ENCODE results near the gene PWWP2B.

PWWP2B gene

DNA sequence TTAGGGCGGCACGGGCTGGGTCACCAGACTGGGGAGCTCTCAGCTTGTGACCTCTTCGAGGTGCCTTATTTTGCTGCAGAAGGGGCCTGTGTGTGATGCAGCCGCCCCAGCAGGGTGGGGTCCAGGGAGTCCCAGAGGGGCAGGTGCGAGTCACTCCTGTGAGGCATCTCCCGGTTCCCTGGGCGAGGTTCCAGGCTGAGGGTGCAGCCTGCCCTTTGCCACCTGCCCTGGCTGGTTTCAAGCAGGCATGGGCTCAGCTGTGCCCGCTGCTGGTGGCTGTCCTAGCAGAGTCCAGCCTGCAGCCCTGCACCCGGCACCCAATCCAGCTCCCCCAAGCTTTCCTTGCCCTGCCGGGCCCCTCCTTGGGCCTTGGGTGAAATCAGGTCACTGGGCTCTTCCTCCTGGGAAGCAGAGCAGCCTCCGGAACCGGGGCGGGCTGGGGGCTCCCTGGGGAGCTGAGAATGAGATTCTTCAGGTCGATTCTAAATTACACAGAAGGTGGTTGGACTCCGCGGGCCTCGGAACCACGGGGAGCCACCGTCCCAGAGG lies 64.8 kb downstream of the PWWP2B start:
- H3K27me3 ChIP-seq (ENCODE audit: control insufficient read depth in 5 of 5, insufficient read depth in 4 of 5, low read length in 5 of 5) = peaks cover 4 to 13% (median 11%) of the 10 kb centered on the region in 5 donors
- H3K27ac ChIP-seq (ENCODE audit: low read depth, low read length) = no peak overlapping the region
- no peaks in the 10 kb centered on the region for H3K36me3 ChIP-seq (ENCODE audit: control insufficient read depth in 5 of 5, insufficient read depth in 5 of 5, low read length in 5 of 5)
- no peak overlapping the region for H3K4me3 ChIP-seq (ENCODE audit: low read depth in 1 of 5, low read length in 5 of 5)
- peaks cover 2 to 36% (median 23%) of the 10 kb centered on the region in 5 donors for H3K4me1 ChIP-seq (ENCODE audit: control insufficient read depth in 5 of 5, insufficient read depth in 5 of 5, low read length in 5 of 5)
- no peaks in the 10 kb centered on the region for H3K9me3 ChIP-seq (ENCODE audit: control insufficient read depth in 5 of 5, low read length in 5 of 5)
- no peak overlapping the region for H3K9ac ChIP-seq (ENCODE audit: low read length in 5 of 5)

DNA sequence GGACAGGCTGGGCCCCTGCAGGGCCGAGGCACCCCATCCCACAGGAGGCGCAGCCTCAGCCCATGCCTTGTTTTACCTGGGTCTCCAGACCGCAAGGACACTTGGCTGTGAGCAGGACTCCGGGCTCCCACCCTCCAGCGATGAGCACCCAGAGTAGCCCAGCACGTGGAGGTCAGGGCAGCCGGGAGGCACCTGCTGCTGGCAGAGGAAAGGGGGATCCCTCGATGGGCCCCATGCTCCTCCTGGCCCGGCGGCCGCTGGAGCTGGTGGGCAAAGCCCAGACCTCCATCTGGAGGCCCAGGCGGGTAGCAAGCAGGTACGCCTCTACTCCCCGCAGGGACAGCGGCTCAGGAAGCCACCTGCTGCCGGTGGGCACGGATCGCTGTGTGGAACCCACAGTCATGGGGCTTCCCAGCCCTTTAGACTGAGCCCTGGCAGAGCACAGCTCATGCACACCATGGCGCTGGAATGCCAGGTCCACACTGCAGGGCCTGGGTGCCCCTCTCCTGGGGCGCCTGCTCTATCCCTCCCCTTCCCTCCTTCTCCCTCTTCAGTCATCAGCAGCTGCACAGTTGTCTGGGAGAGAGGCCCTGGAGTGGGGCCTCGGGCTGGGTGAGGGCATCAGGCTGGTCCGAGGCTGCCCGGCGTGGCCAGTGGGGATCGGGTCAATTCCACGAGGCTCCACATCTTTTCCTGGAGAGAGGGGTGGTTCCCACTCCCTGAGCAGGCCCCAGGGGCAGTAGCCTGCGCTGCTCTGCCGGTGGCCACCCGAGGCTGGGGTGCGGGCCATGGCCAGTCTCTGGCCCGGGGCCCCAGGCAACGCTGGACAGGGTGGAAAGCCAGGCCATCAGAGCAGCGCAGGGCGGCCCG lies 65.7 kb downstream of the PWWP2B start:
- H3K9me3 ChIP-seq (ENCODE audit: control insufficient read depth in 5 of 5, low read length in 5 of 5) = no peaks in the 10 kb centered on the region
- H3K9ac ChIP-seq (ENCODE audit: low read length in 5 of 5) = no peak overlapping the region
- H3K4me3 ChIP-seq (ENCODE audit: low read depth in 1 of 5, low read length in 5 of 5) = no peak overlapping the region
- H3K27ac ChIP-seq (ENCODE audit: low read depth, low read length) = no peak overlapping the region
- H3K4me1 ChIP-seq (ENCODE audit: control insufficient read depth in 5 of 5, insufficient read depth in 5 of 5, low read length in 5 of 5) = peaks cover 2 to 36% (median 23%) of the 10 kb centered on the region in 5 donors
- H3K27me3 ChIP-seq (ENCODE audit: control insufficient read depth in 5 of 5, insufficient read depth in 4 of 5, low read length in 5 of 5) = peaks cover 3 to 13% (median 7%) of the 10 kb centered on the region in 5 donors
- no peaks in the 10 kb centered on the region for H3K36me3 ChIP-seq (ENCODE audit: control insufficient read depth in 5 of 5, insufficient read depth in 5 of 5, low read length in 5 of 5)

DNA sequence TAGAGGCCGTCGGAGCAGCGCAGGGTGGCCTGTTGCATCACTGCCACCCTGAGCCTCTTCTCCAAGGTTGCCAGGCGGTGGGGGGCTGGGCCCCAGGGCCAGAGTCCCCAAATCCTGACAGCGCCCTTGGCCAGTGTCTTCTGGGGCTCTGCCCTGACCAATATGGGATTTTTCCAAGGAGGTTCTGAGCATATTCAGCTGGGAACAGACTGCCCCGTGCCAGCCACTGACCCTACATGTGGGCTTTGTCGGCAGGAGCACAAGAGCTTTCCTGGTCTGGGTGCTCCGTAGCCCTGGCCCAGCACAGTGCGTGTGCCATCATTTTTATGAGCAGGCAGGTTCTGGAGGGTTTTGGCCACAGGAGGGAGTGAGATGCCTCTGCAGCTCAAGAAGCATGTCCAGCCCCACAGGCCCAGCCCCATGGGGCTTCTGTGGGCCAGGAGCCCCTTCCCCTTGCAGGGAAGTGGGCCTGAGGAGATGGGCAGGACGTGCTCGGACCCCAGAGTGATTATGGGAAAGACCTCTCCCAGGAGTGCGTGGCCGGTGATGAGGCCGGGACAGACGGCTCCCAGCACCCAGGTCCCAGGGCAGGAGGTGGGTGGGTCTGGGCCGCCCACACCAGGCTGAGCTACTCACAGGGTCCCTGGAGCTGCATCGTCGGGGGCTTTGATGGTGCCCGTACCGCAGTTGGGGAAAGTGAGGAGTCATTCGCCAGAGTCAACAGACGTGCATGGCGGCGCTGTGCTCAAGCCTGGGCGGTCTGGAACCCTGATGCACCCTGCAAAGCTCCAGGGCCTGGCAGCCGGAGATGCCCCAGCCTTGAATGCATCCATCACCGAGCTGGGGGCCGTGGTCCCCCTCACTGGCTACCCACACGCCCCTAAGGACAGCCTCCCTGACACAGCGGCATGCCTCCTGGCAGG lies 66.6 kb downstream of the PWWP2B start:
- Histone ChIP-seq H3K27me3 (ENCODE audit: control insufficient read depth in 5 of 5, insufficient read depth in 4 of 5, low read length in 5 of 5) (peaks cover 0 to 13% (median 4%) of the 10 kb centered on the region in 5 donors), H3K27ac (ENCODE audit: low read depth, low read length) (no peak overlapping the region), H3K9me3 (ENCODE audit: control insufficient read depth in 5 of 5, low read length in 5 of 5) (no peaks in the 10 kb centered on the region), H3K36me3 (ENCODE audit: control insufficient read depth in 5 of 5, insufficient read depth in 5 of 5, low read length in 5 of 5) (no peaks in the 10 kb centered on the region), H3K4me3 (ENCODE audit: low read depth in 1 of 5, low read length in 5 of 5) (peak overlapping the region in 1 of 5 donors; percentile 14), H3K9ac (ENCODE audit: low read length in 5 of 5) (no peak overlapping the region), H3K4me1 (ENCODE audit: control insufficient read depth in 5 of 5, insufficient read depth in 5 of 5, low read length in 5 of 5) (peaks cover 2 to 33% (median 22%) of the 10 kb centered on the region in 5 donors)

DNA sequence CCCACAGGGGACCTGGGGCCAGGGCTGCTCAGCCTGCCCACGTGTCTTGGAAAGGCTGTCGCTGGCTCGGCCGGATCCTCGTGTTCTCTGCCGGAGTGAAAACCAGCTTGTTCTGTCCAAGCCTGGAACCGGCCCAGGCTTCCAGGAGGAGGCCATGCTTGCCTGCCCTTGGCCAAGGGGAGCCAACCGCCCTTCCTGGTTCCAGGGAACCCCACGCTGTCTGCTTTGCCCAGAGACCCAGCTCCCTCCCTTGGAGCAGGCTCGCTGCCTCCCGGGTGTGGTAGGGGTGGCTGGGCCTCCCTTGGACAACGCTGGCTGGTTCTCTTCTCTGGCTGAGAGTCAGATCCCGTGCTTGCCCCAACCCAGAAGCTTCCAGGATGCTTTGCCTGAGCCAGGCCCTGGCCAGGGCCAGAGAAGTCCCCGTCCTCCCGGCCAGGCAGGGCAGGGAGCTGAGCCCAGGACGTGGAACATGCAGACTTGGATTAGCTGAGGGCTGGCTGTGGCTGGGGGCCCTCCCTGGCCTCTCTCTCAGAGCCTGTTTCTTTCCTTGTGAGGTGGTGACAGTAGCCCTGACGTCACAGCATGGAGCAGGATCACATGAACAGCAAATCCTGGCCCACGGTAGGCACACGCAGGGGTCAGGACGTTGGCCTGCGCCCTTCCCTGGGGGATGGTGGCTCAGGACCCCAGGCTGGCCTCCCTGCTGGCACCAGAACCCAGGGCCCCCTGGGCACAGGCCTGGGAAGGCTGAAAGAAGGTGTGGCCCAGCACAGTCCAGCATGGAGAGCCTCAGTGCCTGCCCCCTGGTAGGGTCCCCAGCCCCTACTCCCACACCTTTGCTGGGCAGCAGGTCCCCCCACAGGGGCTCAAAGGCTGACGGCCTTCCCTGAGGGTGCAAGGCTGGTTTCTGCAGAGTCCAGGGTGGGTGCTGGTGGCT lies 67.5 kb downstream of the PWWP2B start:
- H3K27me3 ChIP-seq (ENCODE audit: control insufficient read depth in 5 of 5, insufficient read depth in 4 of 5, low read length in 5 of 5) = peaks cover 0 to 11% (median 4%) of the 10 kb centered on the region in 5 donors
- peaks cover 2 to 30% (median 23%) of the 10 kb centered on the region in 5 donors for H3K4me1 ChIP-seq (ENCODE audit: control insufficient read depth in 5 of 5, insufficient read depth in 5 of 5, low read length in 5 of 5)
- H3K27ac ChIP-seq (ENCODE audit: low read depth, low read length) = peak overlapping the region; percentile 54
- H3K36me3 ChIP-seq (ENCODE audit: control insufficient read depth in 5 of 5, insufficient read depth in 5 of 5, low read length in 5 of 5) = no peaks in the 10 kb centered on the region
- peak overlapping the region in 2 of 5 donors; percentile 14 to 38 for H3K4me3 ChIP-seq (ENCODE audit: low read depth in 1 of 5, low read length in 5 of 5)
- no peaks in the 10 kb centered on the region for H3K9me3 ChIP-seq (ENCODE audit: control insufficient read depth in 5 of 5, low read length in 5 of 5)
- peak overlapping the region in 1 of 5 donors; percentile 35 for H3K9ac ChIP-seq (ENCODE audit: low read length in 5 of 5)

DNA sequence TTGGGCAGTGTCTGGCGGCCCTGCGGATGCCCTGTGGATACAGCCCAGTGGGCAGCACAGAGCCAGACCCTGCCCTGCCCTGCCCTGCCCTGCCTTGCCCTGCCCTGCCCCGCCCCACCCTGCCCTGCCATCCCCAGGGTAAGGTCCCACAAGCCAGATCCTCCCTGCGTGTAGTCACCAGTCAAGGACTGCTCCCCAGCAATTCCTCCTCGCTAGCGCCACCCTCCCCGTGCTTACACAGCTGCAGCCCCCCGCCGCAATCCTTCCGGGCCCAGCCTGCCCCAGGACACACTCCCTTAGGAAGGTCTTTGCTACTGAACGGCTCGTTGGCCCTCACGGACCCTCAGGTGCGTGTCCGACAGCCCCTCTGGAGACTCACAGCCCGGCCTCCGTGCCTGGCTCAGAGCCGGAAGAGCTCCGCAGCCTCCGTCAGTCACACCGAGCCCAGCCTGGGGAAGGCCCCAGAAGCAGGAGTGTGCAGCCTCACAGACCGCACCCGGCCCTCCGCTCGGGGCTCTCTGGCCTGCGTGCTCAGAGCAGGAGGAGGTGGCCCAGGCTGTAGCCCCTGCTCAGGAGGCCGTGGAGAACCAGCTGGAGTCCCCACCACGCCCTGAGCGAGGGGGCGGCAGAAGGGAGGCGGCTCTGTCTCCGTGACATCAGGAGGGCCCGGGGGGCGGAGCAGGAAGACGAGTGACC lies 68.3 kb downstream of the PWWP2B start:
- no peaks in the 10 kb centered on the region for H3K9me3 ChIP-seq (ENCODE audit: control insufficient read depth in 5 of 5, low read length in 5 of 5)
- no peaks in the 10 kb centered on the region for H3K36me3 ChIP-seq (ENCODE audit: control insufficient read depth in 5 of 5, insufficient read depth in 5 of 5, low read length in 5 of 5)
- peaks cover 0 to 10% (median 4%) of the 10 kb centered on the region in 5 donors for H3K27me3 ChIP-seq (ENCODE audit: control insufficient read depth in 5 of 5, insufficient read depth in 4 of 5, low read length in 5 of 5)
- no peak overlapping the region for H3K27ac ChIP-seq (ENCODE audit: low read depth, low read length)
- H3K4me3 ChIP-seq (ENCODE audit: low read depth in 1 of 5, low read length in 5 of 5) = no peak overlapping the region
- peaks cover 2 to 31% (median 24%) of the 10 kb centered on the region in 5 donors for H3K4me1 ChIP-seq (ENCODE audit: control insufficient read depth in 5 of 5, insufficient read depth in 5 of 5, low read length in 5 of 5)
- H3K9ac ChIP-seq (ENCODE audit: low read length in 5 of 5) = no peak overlapping the region

DNA sequence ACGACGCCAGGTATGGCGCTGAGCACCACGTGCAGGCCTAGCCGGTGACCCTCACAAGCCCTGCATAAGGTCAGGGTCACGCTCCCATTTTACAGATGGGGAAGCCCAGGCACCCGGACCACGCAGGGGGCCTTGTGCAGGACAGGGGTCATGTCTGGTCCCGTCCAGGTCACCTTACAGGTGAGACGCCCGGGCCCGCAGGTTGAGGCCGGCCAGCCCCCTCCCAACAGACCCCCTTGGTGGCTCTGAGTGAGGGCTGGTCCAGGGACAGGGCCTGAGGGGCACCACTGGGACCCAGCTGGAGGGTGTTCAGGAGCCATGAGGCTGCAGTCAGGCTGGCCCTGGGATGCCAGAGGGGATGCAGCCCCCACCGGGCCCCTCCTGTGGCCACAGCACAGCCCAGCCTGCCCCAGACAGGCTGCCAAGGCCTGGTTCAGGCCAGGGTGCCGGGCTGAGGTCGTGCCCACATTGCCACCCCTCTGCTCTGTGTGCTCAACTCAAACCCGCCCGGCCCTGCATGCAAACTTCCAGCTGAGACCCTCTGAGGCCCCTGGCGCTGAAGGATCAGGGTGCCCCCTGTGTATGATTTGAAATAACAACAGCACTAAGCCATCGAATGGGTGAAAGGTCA lies 69.0 kb downstream of the PWWP2B start:
- Histone ChIP-seq H3K9ac (ENCODE audit: low read length in 5 of 5) (no peak overlapping the region), H3K27me3 (ENCODE audit: control insufficient read depth in 5 of 5, insufficient read depth in 4 of 5, low read length in 5 of 5) (peaks cover 0 to 10% (median 4%) of the 10 kb centered on the region in 5 donors), H3K36me3 (ENCODE audit: control insufficient read depth in 5 of 5, insufficient read depth in 5 of 5, low read length in 5 of 5) (no peaks in the 10 kb centered on the region), H3K4me3 (ENCODE audit: low read depth in 1 of 5, low read length in 5 of 5) (no peak overlapping the region), H3K9me3 (ENCODE audit: control insufficient read depth in 5 of 5, low read length in 5 of 5) (peaks cover 0 to under 1% (median 0%) of the 10 kb centered on the region in 5 donors), H3K27ac (ENCODE audit: low read depth, low read length) (no peak overlapping the region), H3K4me1 (ENCODE audit: control insufficient read depth in 5 of 5, insufficient read depth in 5 of 5, low read length in 5 of 5) (peaks cover 2 to 30% (median 24%) of the 10 kb centered on the region in 5 donors)

DNA sequence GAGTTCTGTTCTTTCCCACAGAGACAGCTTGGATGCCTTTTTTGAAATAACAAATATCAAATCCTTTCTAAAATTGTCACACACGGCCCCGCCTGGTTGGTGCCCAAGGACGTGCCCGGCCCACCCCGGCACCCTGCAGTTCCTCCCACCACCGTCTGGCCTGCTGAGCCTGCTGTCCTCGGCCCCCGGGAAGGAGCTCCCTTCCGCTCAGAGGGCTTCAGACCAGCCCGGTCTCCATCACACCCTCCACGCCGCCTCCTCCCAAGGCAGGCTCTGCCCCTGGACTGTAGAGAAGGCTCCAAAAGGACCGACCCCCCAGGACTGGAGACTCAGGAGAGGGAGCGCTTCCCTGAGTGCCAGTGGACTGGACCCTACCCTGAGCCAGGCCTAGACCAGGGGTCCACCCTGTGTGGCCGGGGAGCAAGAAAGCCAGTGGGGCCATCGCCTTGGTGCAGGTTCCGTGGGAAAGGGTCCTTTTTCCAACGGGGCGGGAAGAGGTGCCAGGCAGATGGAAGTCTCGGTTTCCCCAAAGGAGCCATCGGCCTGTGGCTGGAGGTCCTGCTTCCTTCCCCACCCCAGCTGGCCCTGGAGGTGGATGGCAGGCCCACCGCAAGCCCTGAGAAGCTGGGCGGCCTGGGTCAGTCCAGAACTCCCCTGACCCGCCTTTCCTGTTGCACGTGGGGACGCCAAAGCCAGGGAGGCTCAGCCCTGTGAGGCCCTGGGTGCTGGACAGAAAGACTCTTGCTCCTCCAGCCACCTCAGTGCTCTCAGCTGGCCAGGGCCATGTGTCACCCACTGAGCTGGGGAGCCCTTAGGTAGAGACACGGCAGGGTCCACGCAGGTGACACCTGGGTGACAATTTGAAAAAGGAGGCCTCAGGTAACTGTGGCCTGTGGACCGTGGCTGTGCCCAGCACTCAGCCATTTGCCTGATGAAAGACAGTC lies 69.8 kb downstream of the PWWP2B start:
- H3K27me3 ChIP-seq (ENCODE audit: control insufficient read depth in 5 of 5, insufficient read depth in 4 of 5, low read length in 5 of 5) = peaks cover 0 to 10% (median 7%) of the 10 kb centered on the region in 5 donors
- no peak overlapping the region for H3K4me3 ChIP-seq (ENCODE audit: low read depth in 1 of 5, low read length in 5 of 5)
- peaks cover 0 to 6% (median 4%) of the 10 kb centered on the region in 5 donors for H3K9me3 ChIP-seq (ENCODE audit: control insufficient read depth in 5 of 5, low read length in 5 of 5)
- H3K27ac ChIP-seq (ENCODE audit: low read depth, low read length) = no peak overlapping the region
- no peaks in the 10 kb centered on the region for H3K36me3 ChIP-seq (ENCODE audit: control insufficient read depth in 5 of 5, insufficient read depth in 5 of 5, low read length in 5 of 5)
- no peak overlapping the region for H3K9ac ChIP-seq (ENCODE audit: low read length in 5 of 5)
- H3K4me1 ChIP-seq (ENCODE audit: control insufficient read depth in 5 of 5, insufficient read depth in 5 of 5, low read length in 5 of 5) = peaks cover 3 to 24% (median 23%) of the 10 kb centered on the region in 5 donors
